SW480 (cell line): ENCODE measurements around the gene PTPN5.

ENCODE experiments used
- DNase-seq: peaks from one replicate; pipeline ENCODE4 v3.0.0-alpha.2; 2016; ENCODE audit warnings: low spot score

The PTPN5 gene

DNA sequence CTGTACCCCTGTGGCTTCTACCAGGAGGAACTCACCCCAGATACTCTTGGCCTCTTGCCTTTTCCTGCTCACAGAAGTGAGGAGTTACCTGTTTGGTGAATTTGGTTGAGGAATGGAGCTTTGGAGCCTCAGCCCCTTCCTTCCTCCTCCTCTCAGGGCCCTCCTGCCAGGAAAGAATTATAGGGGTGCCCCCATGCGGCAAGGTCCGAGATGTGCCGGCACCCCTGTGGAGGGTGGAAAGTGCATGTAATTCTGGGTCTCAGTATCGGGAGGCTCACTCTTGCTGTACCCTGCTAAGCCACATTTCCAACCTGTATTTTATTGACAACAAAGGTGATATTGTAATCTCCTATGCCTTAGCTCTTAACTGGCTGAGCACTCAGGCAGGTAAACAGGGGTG is 51.9 kb downstream of the PTPN5 start:
- DNase-seq, result no peak

DNA sequence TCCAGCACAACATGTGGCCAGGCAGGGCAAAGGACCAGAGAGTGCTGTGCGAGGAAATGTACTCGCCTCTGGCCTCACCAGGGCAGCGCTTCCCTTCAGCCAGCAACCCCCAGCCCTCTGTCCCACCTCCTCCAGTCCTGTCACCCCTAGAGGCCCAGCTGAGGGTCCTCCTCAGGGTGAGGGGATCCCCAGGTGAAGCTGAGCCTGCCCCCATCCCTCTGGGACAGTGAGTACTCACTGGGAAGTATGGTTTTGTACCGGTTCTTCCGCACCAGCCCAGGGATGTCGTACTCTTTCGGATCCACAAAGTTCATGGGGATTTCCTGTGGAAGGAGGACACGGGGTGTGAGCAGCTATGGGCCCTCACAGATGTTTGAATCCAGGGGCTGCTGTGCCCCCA is 54.0 kb downstream of the PTPN5 start:
- no peak for DNase-seq

DNA sequence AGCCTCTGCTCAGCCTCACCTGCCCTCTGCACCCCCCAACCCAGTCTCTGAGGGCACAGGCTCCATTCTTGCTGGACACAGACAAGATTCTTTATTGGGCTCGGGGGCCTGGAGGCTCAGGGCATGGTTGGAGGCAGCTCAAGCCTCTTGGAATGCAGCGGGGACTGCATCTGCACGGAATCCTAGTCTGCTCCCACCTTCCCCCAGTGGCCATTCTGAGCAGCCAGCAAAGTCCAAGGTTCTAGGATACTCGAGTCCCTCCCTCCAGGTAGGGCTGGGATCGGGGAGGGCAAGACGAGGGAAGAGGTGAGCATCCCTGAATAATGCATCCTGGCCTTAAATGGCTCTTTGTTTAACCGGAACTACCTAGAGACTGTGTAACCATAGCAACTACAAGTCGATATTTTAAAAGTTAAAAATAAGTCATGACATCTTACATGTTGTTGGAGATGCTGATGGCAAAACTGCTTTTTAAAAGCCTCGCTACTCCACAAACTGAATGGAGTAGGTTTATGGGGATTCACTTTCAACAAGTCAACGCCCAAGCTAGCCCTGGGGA is 54.9 kb downstream of the PTPN5 start:
- no peak for DNase-seq

DNA sequence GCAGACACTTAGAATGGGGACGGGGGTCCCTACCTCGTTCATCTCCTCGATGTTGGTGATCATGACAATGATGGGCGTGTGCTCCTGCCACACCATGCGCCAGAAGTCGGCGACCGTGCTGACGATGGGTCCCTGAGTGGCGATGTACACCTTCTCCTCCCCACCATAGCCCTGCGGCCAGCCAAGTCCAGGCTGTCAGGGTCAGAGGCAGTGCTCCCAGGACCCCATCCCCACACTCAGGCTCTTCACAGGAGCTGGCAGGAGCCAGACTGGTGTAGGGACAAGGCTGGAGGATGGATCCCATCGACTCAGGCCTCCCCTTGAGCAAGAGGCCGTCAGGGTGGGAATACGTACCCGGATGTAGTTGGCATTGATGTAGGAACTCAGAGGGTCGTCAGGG is 58.4 kb downstream of the PTPN5 start:
- no peak for DNase-seq

DNA sequence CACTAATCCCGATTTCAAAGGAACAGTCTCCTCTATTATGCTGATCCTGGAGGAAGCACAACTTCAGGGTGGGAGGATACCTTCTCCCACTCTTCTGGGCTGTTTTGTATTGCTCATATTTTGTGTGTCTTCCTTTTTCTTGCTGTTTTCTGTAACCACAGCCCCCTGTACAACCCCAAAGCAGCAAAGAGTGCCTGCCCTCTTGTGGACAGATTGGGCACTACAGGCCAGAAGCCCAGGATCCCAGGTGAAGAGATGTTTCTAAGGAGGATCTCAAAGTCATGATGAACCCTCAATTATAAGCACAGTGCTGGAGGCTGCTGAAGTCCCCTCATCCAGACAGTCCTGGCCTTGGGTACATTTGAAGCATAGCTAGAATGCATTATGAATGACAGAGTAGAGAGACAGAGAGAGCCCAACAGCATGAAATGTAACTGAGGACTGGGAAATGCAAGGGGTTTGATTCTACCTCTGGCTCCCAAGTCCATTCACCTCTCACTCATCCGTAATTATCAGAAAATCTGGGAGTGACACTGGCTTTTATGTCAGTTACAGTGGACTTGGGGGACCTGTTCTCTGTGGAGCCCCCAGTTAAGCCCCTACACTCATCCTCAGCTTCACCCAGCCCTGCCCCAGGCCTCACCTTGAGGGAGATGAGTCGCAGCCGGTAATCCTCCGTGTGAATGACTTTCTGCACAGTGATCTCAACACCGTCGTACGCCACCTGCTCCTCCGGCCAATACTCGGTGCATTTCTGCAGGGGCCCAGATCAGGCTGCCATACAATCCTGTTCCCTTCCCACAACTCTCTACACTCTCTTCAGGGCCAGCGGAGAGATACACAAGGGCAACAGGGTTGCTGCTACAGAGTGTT is 59.4 kb downstream of the PTPN5 start:
- peak; percentile 28 for DNase-seq

DNA sequence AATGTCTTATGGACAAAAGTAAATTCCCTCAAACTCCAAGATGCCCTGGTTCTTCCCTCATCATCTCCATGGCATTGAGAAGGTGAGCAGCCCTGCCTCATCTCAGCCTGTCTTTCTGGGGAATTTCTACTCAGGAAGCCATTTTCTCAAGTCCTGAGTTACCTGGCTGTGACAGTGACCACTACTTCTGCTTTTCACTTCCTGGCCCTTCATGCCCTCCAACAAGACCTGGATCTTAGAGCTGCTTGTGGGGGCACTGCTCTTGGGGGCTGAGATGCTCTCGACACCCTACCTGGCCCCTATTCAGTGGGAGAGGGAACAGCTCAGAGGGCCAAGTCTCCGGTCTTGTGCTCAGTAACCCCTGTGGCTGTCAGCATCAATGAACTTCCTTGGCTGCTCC is 60.2 kb downstream of the PTPN5 start:
- no peak for DNase-seq

DNA sequence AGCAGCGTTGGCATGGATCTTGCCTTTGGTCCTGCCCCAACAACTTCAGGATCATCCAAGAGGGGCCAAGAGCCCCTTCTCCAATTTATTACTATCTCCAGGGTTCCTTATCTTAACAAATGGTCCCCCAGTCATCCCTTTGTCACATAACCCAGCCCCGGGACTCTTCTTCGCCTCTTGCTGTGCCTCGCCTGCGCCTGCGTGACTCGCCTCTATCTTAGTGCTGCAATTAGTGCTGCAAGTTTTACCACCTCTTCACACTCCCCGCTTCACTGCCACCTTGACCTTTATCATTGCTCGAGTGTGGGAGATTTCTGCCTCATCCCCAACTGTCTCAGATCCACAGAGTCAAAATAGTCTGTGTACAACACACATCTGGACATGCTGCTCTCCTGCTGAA is 61.6 kb downstream of the PTPN5 start:
- no peak for DNase-seq

DNA sequence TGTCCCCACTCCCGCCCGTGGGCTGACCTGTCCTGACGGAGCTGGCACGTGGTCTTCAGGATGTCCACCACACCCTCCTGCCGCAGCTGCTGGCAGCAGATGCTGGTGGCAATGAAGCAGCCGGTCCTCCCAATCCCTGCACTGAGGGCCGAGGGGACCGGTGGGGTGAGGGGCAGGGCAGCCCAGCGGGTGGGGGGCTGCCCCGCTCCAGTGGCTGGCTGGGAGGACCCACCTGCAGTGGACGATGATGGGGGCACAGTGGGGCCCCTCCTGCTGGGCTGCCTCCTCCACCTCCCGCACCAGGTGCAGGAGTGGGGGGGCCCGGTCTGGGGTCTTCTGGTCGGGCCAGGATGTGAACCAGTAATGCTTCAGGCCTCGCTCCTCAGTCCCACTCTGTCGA is 62.2 kb downstream of the PTPN5 start:
- DNase-seq, result no peak

DNA sequence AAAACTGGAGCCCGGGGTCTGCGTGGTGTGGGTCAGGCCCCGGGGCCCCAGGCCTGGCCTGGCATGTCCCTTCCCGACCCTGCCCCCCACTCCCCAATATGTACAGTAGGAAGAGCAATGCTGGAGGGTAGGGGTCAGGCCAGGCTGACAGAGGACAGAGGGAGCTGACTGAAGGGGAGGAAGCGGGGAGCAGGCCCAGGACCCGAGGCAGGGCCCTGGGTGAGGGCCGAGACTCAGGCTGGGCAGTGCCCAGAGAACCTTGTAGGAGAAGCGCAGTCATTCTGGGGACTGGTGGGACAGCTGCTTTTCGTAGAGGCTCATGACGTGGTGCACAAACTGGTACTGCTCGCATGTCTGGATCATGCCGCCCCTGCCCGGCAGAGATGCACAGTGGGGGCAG is 62.9 kb downstream of the PTPN5 start:
- DNase-seq, result no peak

DNA sequence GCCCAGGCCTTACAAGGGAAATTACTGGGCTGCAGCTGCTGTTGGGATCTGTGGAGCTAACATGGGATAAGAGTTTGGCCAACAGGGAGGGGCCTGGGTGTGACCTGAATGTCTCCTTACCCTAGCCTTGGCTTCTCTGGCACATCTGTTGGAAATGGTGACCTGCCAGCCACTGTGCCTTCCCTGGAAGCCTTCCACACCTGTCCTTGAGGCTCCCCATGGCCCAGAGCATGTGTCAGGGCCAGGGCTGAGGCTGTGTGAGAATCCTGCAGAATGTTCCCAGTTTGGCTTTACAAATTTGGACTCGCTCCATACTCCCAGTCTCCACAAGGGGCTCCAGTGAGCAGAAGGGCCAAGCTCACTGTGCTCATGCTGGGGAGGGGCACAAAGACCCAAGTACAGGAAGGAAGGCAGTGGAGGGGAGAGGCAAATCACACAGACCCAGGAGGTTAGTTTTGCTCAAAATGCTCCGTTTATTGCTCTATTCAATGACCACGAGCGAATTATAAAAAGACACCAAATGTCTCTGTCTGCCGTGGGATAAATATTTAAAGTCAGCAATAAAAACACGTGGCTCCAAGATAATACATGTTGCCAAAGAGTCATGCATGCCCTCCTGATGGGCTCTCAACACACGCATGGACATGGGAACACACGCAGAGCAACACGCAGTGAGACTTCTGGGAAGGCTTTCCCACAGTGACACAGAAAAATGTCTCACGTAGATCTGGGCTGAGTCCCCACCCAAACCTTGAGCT is 63.9 kb downstream of the PTPN5 start:
- DNase-seq, result peak; percentile 44

DNA sequence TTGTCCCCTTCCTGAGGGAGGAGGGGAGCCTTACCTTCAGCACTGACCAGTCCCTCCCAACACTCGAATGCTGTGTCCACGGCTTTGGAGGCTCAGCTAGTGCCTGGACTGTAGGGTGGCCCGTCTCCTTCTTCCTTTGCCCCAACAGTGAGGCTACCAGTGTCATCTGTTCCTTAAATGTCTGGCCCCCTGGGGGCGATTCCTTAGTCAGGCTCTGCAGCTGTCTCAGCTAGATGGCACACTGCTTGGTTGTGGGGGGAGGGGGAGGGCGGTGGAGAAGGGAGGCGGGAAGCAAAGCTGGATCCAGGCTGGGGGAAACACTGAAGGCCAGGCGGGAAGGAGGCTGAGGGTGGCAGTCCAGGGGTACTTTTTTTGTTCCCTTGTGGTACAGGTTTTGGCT is 65.6 kb downstream of the PTPN5 start, which contains the start of gene IGSF22:
TSS of gene IGSF22 (minus strand) at position 149 of the 400 bp plus-strand sequence. CDS start 1,952 bp downstream, outside the sequence.
- DNase-seq, result no peak

DNA sequence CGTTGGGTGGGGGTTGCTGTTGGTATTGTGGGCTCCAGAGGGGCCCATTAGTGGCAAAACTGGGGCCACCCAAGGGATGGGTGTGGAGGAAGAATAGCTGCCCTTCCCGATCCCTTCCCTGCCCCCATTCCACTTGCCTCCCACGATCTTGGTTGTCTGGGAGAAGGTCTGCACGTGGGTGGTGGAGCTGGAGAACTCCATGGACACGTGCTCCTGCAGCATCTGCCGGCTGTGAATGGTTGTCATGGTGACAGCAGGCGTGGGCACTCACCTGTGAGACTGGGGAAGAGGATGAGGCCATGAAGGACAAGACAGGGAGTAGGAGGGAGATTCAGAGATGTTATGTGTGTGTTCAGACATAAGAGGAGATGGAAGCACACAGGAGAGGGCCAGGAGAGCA is 67.6 kb downstream of the PTPN5 start:
- DNase-seq, result peak; percentile 37

DNA sequence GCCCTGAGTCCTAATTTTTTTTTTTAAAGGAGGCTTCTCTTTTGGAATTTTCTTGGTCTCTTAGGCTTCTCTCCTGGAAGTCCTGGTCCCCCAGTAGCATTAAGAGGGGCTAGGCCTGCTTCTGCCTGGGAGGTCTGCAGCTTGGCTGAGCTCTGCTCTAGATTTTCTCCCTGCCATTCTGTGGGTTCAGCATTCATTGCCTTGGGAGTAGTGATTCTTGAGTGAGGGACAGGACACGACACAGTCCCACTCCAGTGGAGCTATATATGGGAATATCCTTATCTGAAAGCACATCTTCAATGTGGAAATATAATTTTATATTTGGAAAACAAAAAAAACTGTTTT is 69.3 kb downstream of the PTPN5 start:
- no peak for DNase-seq

DNA sequence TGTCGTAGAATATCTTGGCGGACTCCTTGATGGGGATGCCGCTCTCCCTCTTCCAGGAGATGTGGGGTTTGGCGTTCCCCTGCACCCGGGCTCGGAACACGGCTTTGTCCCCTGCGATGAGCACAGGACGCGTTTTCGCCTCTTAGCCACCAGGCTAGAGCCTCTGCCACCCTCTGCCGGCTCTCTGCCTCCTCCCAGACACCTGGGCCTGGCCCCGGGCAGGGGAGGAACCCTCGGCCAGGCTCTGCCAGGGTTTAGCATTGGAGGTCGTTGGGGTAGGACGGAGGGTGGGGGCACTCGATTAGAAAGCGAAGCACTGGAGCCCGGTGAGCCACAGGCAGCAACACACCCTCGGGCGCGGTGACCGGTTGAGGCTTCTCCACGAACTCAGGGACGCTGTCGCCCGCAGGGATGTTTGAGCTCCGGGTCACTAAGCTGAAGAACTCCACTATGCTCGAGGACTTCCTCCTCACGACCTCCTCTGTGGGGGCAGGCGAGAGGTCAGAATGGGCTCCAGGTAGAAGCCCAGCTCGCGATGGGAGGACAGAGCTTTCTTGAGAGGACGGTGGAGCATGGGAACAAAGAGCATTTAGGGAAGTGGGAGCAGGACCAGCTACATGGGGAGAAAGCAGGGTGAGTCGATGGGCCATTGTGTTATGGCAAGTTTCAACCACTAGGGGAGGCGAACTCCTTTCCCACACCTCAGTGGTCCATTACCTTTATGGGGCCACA is 69.9 kb downstream of the PTPN5 start:
- DNase-seq, result peak; percentile 77

DNA sequence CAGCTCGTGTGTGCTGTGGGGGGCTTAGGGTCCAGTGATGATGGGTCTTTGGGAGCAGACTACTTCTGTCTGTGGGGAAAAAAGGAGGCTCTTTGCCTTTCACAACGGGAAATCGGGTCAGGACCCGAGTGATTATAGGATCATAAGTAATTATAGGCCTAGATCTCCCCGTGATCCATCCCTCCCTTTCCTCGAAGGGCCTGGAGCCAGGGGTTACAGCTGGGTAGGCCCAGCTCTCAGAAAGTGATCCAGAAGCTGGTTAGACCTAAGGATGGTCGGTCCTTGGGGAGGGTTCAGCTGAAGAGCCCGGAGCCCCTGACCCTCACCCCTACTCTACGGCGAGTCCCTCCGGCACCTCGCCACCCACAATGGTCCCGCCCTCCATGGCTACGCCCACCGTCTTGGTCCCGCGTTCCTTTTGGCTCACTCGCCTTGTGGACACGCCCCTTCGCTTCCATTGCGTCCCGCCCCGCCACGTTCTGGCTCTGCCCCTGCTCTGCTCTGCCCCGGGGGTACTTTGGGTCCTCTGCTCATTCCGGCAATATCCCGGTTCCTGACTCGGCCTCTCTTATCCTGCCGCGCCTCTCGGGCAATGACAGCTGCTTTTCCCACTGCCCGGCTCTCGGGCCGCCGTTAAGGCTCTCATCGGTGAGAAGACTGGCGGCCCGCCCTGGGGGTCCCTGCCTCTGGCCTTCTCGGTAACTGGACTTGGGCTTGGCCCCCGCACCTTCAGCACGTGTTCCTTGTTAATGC is 70.6 kb downstream of the PTPN5 start:
- DNase-seq, result peak; percentile 76

DNA sequence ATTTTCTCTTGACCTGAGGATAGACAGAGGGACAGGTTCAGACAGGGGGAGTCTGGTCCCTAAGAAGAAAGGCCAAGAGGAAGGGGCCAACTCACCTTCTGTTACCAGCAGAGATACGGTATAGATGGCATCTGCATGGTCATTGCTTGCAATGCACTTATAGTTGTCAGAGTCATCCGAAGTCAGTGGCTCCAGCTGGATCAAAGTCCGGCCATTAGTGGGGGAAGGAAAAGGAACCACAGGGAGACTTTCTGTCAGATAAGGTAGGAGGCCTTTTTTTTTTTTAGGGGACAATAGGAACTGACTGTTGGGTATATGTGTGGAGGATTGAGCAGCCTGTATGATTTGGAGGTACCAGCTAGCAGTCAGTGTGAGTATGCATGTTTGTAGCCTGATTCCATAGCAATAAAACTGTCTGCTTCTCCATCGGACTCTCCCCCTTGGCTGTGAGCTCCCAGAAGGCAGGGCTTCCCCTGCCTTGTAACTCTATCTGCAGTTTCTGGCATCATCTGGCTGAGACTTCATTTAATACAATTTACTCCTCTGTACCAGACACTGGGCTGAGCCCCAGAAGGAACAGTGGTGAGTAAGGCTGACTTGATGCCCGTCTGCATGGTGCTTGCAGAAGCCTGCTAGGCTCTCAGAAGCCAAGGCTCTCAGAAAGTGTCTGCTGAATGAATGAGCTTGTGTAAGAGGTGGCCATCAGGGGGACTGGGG is 71.3 kb downstream of the PTPN5 start:
- no peak for DNase-seq

DNA sequence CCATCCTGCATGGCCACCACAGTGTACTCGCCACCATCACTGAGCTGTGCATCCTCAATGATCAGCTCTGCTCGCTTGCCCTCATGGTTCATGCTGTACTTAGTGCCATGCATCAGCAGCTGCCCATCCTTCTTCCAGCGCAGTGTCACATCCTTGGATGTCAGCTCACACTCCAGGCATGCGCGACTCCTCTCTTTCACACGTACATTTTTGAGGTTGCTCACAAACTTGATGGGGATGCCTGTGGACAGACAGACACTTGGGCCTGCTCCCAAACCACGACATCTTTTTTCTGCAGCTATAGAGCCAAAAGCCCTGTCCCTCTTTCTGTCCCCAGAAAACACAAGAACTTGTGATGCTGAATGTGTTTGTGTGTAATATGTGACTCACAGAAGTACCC is 76.1 kb downstream of the PTPN5 start:
- DNase-seq, result no peak

DNA sequence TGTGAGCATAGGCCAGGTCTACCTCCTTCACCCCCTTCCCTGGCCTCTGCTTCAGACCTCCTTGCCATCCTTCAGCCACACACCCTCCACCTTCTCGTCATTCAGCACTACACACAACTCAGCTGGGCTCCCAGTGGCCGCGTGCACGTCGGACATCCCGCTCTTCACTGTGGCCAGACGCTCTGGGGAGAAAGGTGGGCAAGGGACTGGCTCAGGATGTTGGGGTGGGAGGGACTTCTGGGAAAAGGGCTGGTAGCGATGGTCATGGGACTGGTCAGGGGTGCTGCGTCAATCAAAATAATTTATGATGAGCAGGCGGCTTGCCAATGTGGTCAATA is 77.2 kb downstream of the PTPN5 start:
- no peak for DNase-seq

DNA sequence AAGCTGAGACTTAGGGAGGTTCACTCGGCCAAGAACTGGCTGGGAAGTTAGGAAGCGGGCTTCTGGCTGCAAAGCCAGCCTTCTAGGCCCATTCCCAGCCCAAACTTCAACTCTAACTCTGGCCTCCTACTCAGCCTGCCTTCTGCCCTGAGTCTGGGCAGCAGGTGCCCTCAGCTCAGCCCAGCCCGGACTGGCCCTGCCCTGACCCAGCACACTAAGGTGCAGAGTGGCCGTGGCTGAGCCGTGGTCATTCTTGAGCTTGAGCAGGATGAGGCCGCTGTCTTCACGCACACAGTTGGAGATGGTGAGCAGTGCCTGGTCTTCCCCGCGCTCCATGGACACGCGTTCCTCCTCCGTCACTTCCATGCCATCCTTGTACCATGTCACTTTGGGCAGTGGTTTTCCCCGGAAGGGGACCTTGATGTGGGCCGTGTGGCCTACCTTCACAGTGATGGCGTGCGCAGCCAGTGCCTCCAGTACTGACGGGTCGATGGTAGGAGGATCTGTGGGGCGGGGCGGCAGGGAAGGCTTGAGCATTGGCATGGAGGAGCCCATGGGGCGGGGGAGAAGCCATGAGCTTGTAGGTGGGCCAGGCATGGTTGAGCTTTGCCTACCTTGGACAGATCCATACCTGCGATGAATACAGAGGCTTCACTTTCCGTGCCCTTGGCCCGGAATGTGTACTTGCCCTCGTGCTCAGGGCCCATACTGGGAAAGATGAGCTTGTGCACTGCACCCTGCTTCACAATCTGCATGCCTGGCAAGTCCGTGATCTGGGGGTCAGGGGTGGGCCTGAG is 77.8 kb downstream of the PTPN5 start:
- no peak for DNase-seq

DNA sequence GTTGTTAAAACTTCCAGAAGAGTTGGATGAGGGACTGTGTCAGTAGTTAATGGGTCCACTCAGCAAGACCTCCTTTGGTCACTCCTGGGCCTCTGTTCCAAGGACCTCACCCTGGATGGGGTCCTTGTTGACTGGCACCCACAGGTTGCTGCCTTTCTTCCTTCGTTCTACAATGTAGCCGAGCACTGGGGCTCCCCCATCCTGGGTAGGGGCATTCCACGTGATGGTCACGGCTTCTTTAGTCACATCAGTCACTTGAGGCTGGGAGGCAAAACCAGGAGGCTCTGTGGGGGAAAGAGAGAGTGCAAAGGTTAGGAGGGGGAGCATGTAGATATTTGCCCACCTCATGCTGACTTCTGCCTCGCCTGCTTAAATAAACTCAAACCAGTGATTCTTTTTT is 81.1 kb downstream of the PTPN5 start:
- DNase-seq, result no peak
